CD8-positive, alpha-beta memory T cell (primary cell): ENCODE measurements around the gene RAD51B. TPM values are rescaled to one million over a fixed set of nuclear protein-coding genes. Genes with fewer than 3 reads are reported as not detected.
"Not testable (repeated sequence)": the region's sequence is repeated elsewhere in the genome, so short reads cannot be mapped to it uniquely, and the experiment has no call there.

ENCODE experiments used
- CTCF ChIA-PET: fragments of 350-600 bp; sonication (Branson Sonifier 250); formaldehyde crosslinking; loops from one replicate; lab custom pipeline; 2021; ENCODE audit warnings: antibody characterized with exemption; lab: Charles Lee
- POLR2A ChIA-PET: fragments of 350-600 bp; sonication (Branson Sonifier 250); formaldehyde crosslinking; loops from one replicate; lab custom pipeline; 2021; ENCODE audit warnings: antibody characterized with exemption; lab: Charles Lee
- DNase-seq, 5 donors: peaks; one replicate each; pipeline versions ENCODE4 v3.0.0 to v3.0.0-alpha.2; 2020 to 2022; ENCODE audit warnings: mixed read lengths in 1 of 5
- H3K27ac ChIP-seq: one replicate; pipeline ENCODE4 v1.7.0; 2013; ENCODE audit warnings: low read depth, mild to moderate bottlenecking, low read length, moderate library complexity
- H3K27me3 ChIP-seq: 2 replicates; pipeline ENCODE4 v1.7.0; 2013; ENCODE audit warnings: low read length, mild to moderate bottlenecking; ENCODE audit not compliant: insufficient read depth, poor library complexity, severe bottlenecking
- H3K36me3 ChIP-seq: 2 replicates; pipeline ENCODE4 v1.7.0; 2013; ENCODE audit warnings: mild to moderate bottlenecking, low read length, moderate library complexity; ENCODE audit not compliant: insufficient read depth
- H3K4me1 ChIP-seq: 2 replicates; pipeline ENCODE4 v1.7.0; 2013; ENCODE audit warnings: mild to moderate bottlenecking, low read length, moderate library complexity; ENCODE audit not compliant: insufficient read depth
- H3K4me3 ChIP-seq: 2 replicates; pipeline ENCODE4 v1.7.0; 2013; ENCODE audit warnings: mild to moderate bottlenecking, low read length
- H3K9me3 ChIP-seq: 2 replicates; pipeline ENCODE4 v1.7.0; 2013; ENCODE audit warnings: mild to moderate bottlenecking, low read length
- H3K27ac Mint-ChIP-seq, 8 donors: one replicate each; pipeline ENCODE4 v1.8.0; 2020 to 2021; ENCODE audit warnings: mixed read lengths in 8 of 8, mild to moderate bottlenecking in 6 of 8, inconsistent platforms in 3 of 8, moderate library complexity in 3 of 8
- H3K27me3 Mint-ChIP-seq, 2 donors: one replicate each; pipeline ENCODE4 v1.8.0; 2020 to 2021; ENCODE audit warnings: mixed read lengths in 2 of 2, mild to moderate bottlenecking in 1 of 2, moderate library complexity in 1 of 2
- H3K36me3 Mint-ChIP-seq, 3 donors: one replicate each; pipeline ENCODE4 v1.8.0; 2020 to 2021; ENCODE audit warnings: mixed read lengths in 3 of 3, inconsistent platforms in 1 of 3, mild to moderate bottlenecking in 1 of 3
- H3K4me1 Mint-ChIP-seq, 3 donors: one replicate each; pipeline ENCODE4 v1.8.0; 2020 to 2021; ENCODE audit warnings: mixed read lengths in 3 of 3, inconsistent platforms in 1 of 3, mild to moderate bottlenecking in 1 of 3
- H3K4me3 Mint-ChIP-seq, 7 donors: one replicate each; pipeline ENCODE4 v1.8.0; 2020 to 2021; ENCODE audit warnings: mixed read lengths in 7 of 7, mild to moderate bottlenecking in 6 of 7, moderate library complexity in 4 of 7, inconsistent platforms in 2 of 7
- H3K9me3 Mint-ChIP-seq, 5 donors: one replicate each; pipeline ENCODE4 v1.8.0; 2020 to 2022; ENCODE audit warnings: mixed read lengths in 5 of 5, mild to moderate bottlenecking in 3 of 5, moderate library complexity in 2 of 5, inconsistent platforms in 1 of 5
- polyA plus RNA-seq: library from polyadenylated mRNA; unstranded; fragments of 300-500 nt; fragmentation: Illumina TruSeq; gene quantifications from one replicate; pipeline ENCODE4 v1.2.3, GENCODE V29; 2021
- total RNA-seq, 2 experiments: library from RNA; stranded (reverse); gene quantifications; one replicate each; pipeline ENCODE4 v1.2.3, GENCODE V29; 2021

RAD51B gene
- total and polyA plus RNA-seq, 3 experiments from 2014 or later = 15.7 to 22.9 (median 17.4) TPM

DNA sequence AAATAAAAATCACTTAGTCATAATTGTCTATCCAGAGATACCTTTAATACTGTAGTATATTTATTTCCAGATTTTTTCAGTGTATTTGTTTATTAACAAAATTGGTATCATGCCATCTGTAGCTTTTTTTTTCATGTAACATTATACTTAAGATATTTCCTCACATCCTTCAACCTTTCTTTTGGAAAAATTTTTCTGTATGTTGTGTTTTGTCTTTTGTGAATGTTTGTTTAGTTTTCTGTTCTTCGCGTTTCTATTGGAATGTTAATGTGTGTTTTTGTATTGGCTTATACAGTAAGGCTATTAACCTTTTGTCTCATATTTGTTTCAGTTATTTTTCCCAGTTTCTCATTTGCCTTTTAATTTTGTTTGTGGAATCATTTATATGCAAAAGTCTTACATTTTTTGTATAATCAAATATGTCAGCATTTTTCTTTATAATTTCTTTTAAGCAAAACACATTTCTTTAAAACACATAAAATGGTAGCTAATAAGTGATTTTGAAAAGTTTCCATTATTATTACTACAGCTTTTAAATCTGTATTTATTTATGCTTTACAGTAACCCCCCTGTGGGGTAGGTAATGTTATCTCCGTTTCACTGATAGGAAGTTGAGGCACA lies 433.7 kb downstream of the RAD51B start:
- no peaks in the 10 kb centered on the region for H3K27me3 Mint-ChIP-seq
- Histone ChIP-seq H3K36me3 (no peaks in the 10 kb centered on the region), H3K4me3 (no peak overlapping the region), H3K9me3 (no peaks in the 10 kb centered on the region), H3K27me3 (no peaks in the 10 kb centered on the region), H3K27ac (no peak overlapping the region), H3K4me1 (peaks cover 29% of the 10 kb centered on the region)
- POLR2A ChIA-PET = interaction anchor here (0.8 kb wide), 1 partner anchor 529 kb away, joined by 3 read pairs; no protein-coding TSS in a partner anchor
- H3K9me3 Mint-ChIP-seq = no peaks in the 10 kb centered on the region
- H3K4me1 Mint-ChIP-seq = peaks cover 10 to 18% (median 13%) of the 10 kb centered on the region in 3 donors
- no peak for DNase-seq
- CTCF ChIA-PET = interaction anchor here (1.1 to 1.3 kb wide), 2 partner anchors 11 to 591 kb away, joined by 3 to 4 read pairs; no protein-coding TSS in a partner anchor
- no peak overlapping the region for H3K4me3 Mint-ChIP-seq
- H3K27ac Mint-ChIP-seq = peak overlapping the region in 1 of 8 donors; percentile 66
- H3K36me3 Mint-ChIP-seq = peaks cover 0 to under 1% (median 0%) of the 10 kb centered on the region in 3 donors

DNA sequence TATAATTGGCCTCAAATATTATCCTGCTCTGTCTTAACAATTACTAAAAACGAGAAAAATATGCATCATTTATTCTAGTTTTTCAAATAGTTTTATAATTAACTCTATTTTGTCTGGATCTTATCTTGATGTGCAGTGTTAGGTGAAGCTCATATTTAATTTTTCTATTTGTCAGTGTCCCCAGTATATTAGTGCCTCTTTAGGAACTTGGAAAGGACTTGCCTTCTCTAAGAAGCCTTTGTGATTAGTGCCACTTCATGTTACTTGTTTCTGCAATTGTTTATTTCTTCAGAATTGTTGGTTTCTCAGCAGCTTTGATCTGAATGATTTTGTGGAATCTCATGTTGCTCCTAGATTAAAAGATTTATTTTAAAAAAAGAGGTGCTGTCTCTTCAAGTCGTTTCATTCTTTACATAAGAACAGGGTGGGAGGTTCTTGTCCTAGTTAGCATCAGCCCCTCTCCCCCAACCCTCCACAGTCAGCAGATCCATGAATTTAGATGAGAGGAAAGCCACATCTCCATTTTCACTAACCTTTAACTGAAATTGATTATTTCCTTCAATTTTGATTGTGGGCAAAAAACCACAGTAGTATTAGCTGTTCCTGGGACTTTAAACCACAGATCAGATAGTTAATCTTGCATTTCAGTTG lies 434.4 kb downstream of the RAD51B start:
- Histone ChIP-seq H3K4me1 (peaks cover 28% of the 10 kb centered on the region), H3K27ac (no peak overlapping the region), H3K9me3 (no peaks in the 10 kb centered on the region), H3K4me3 (no peak overlapping the region), H3K36me3 (no peaks in the 10 kb centered on the region), H3K27me3 (no peaks in the 10 kb centered on the region)
- Mint-ChIP-seq H3K27me3 (no peaks in the 10 kb centered on the region), H3K9me3 (no peaks in the 10 kb centered on the region), H3K27ac (no peak overlapping the region), H3K36me3 (peaks cover 0 to 2% (median 0%) of the 10 kb centered on the region in 3 donors), H3K4me3 (no peak overlapping the region), H3K4me1 (peaks cover 8 to 12% (median 10%) of the 10 kb centered on the region in 3 donors)
- POLR2A ChIA-PET = interaction anchor here (0.8 kb wide), 1 partner anchor 529 kb away, joined by 3 read pairs; no protein-coding TSS in a partner anchor
- no peak for DNase-seq
- CTCF ChIA-PET = no interaction called here

DNA sequence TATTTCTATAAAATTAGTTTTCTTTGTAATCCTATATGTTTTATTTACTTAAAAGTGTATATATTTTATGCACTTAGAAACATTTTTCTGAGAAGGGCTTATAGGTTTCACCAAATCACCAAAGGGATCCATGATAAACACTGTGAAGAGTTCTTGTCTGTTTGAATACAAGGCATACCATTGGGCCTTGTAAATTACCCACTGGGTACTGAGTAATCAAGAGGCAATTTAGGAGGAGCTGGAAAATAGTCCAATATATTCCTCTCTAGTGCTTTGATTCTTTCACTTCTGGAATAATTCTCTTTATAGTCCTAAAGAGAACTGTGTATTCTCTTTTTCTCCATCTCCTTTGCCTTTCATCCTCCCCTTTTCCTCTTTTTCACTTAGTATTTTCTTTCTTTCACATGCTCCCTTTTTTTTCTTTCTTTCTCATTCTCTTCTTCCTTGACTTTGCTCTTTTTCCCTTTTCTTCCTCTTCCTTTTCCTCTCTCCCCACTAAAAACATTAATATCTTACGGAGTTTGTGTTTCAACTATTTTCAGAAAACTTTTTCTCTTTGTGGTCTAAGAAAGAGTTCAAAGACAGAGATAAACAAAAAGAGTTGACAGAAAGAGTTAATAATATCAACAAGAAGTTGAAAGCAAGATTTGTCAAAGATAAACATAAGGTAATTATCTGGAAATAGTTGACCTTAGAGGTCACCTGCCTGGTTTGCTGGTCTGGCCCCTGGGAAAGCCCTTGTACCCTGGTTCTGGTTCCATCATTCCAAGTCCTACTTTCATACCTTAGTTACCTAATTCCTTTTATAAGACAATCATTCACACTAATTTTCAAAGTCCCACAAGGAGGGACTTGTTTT lies 435.3 kb downstream of the RAD51B start:
- H3K36me3 Mint-ChIP-seq = peaks cover 0 to 2% (median 0%) of the 10 kb centered on the region in 3 donors
- peak overlapping the region in 1 of 8 donors; percentile 48 for H3K27ac Mint-ChIP-seq
- no peaks in the 10 kb centered on the region for H3K9me3 Mint-ChIP-seq
- no peaks in the 10 kb centered on the region for H3K9me3 ChIP-seq
- H3K36me3 ChIP-seq = no peaks in the 10 kb centered on the region
- peaks cover 8 to 17% (median 10%) of the 10 kb centered on the region in 3 donors for H3K4me1 Mint-ChIP-seq
- no peaks in the 10 kb centered on the region for H3K27me3 ChIP-seq
- H3K27me3 Mint-ChIP-seq = no peaks in the 10 kb centered on the region
- H3K4me3 Mint-ChIP-seq = no peak overlapping the region
- ChIA-PET POLR2A (no interaction called here), CTCF (no interaction called here)
- peaks cover 34% of the 10 kb centered on the region for H3K4me1 ChIP-seq
- DNase-seq = no peak
- H3K27ac ChIP-seq = no peak overlapping the region
- H3K4me3 ChIP-seq = no peak overlapping the region

DNA sequence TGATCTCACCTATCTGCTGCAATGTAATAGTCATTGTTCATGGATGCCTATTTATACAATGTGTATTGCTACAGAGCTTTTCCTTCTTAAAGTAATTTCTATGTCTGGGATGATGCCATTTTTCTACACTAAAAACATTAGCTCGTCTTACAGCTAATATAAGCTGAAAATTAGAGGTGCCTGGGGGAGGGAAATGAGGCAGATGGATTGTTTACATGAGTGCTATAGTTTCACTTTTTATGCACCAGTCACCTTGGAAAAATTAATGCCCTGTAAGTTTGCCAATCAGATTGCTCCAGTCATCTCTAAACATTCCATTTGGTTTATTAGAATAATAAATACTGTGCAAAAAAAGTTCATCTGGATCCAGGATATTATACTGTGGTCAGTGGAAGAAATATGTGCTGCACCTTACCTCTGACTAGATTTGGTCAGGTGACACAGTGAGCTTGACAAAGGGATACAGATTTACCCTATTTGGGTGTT lies 436.2 kb downstream of the RAD51B start:
- CTCF ChIA-PET = interaction anchor here (1.1 to 1.3 kb wide), 2 partner anchors 534 to 561 kb away, joined by 5 read pairs; no protein-coding TSS in a partner anchor
- Mint-ChIP-seq H3K27me3 (no peaks in the 10 kb centered on the region), H3K27ac (peak overlapping the region in 1 of 8 donors; percentile 39), H3K4me1 (peaks cover 14 to 25% (median 14%) of the 10 kb centered on the region in 3 donors), H3K36me3 (peaks cover 0 to 2% (median 0%) of the 10 kb centered on the region in 3 donors), H3K9me3 (no peaks in the 10 kb centered on the region), H3K4me3 (no peak overlapping the region)
- POLR2A ChIA-PET = no interaction called here
- no peaks in the 10 kb centered on the region for H3K27me3 ChIP-seq
- no peak for DNase-seq
- H3K4me1 ChIP-seq = peaks cover 41% of the 10 kb centered on the region
- H3K27ac ChIP-seq = no peak overlapping the region
- no peak overlapping the region for H3K4me3 ChIP-seq
- H3K9me3 ChIP-seq = no peaks in the 10 kb centered on the region
- H3K36me3 ChIP-seq = no peaks in the 10 kb centered on the region

DNA sequence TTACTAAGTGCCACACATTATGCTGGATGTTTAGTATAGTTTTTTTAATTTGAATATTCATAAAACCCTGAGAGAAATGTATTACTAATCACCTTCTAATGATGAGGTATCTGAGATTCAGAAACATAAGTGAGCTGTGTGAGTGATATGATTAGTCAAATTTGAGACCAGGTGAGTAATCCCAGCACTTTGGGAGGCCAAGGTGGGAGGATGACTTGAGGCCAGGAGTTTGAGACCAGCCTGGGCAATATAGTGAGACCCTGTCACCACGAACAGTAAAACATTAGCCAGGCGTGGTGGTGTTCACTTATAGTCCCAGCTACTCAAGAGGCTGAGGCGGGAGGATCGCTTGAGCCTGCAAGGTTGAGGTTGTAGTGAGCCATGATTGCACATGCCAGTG lies 438.4 kb downstream of the RAD51B start:
- Mint-ChIP-seq H3K36me3 (peaks cover 0 to 2% (median 0%) of the 10 kb centered on the region in 3 donors), H3K27me3 (no peaks in the 10 kb centered on the region), H3K27ac (no peak overlapping the region), H3K9me3 (no peaks in the 10 kb centered on the region), H3K4me3 (no peak overlapping the region), H3K4me1 (peaks cover 17 to 31% (median 21%) of the 10 kb centered on the region in 3 donors)
- H3K9me3 ChIP-seq = no peaks in the 10 kb centered on the region
- no peaks in the 10 kb centered on the region for H3K36me3 ChIP-seq
- no peak for DNase-seq
- H3K27me3 ChIP-seq = no peaks in the 10 kb centered on the region
- no peak overlapping the region for H3K4me3 ChIP-seq
- ChIA-PET CTCF (no interaction called here), POLR2A (no interaction called here)
- peaks cover 57% of the 10 kb centered on the region for H3K4me1 ChIP-seq
- H3K27ac ChIP-seq = no peak overlapping the region

DNA sequence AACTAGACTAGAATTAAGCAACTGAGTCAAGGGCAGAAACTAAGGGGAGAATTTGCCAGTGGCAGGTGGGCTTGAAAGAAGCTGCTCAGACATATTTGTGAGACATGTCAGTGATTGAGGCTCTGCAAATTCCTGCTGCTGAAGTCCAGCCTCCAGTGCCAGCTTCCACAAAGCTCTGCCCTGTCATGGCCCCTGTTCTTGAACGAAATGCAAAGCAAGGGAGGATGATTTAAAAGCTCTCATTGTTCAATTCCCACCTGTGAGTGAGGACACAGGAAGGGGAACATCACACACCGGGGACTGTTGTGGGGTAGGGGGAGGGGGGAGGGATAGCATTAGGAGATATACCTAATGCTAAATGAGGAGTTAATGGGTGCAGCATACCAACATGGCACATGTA lies 439.4 kb downstream of the RAD51B start:
- H3K4me3 Mint-ChIP-seq, H3K27ac Mint-ChIP-seq, H3K9me3 Mint-ChIP-seq, H3K27me3 ChIP-seq, H3K4me3 ChIP-seq, H3K9me3 ChIP-seq, DNase-seq, POLR2A ChIA-PET, H3K36me3 ChIP-seq, H3K27me3 Mint-ChIP-seq, H3K27ac ChIP-seq, H3K36me3 Mint-ChIP-seq: not testable (repeated sequence)
- H3K4me1 ChIP-seq = peaks cover 64% of the 10 kb centered on the region
- CTCF ChIA-PET = interaction anchor here (0.9 to 1.7 kb wide), 2 partner anchors 307 to 531 kb away, joined by 3 to 5 read pairs; no protein-coding TSS in a partner anchor
- peaks cover 17 to 31% (median 21%) of the 10 kb centered on the region in 3 donors for H3K4me1 Mint-ChIP-seq

DNA sequence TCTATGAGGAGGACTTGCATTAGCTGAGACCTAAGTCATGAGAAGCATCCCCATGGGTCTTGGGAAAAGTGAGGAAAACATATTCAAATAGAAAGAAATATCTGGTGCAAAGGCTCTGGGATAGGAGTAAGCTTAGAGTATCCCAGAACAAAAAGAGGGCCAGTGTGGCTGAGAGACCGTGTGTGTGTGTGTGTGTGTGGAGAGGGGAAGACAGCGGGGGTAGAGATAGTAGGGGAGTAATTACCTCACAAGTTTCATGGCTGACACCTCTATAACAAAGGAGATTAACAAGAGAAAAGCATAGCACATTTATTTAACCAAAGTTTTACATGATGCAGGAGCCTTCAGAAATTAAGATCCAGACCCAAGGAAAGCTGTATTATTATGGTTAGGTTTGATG lies 440.5 kb downstream of the RAD51B start:
- H3K27me3 ChIP-seq = no peaks in the 10 kb centered on the region
- ChIA-PET CTCF (interaction anchor here (0.8 to 1.7 kb wide), 3 partner anchors 247 to 557 kb away, joined by 3 to 5 read pairs (median 4); no protein-coding TSS in a partner anchor), POLR2A (interaction anchor here (0.6 kb wide), 1 partner anchor 372 kb away, joined by 3 read pairs; no protein-coding TSS in a partner anchor)
- H3K27ac Mint-ChIP-seq = no peak overlapping the region
- H3K9me3 ChIP-seq = no peaks in the 10 kb centered on the region
- H3K36me3 Mint-ChIP-seq = peaks cover 0 to 2% (median 0%) of the 10 kb centered on the region in 3 donors
- H3K4me3 Mint-ChIP-seq = no peak overlapping the region
- no peaks in the 10 kb centered on the region for H3K9me3 Mint-ChIP-seq
- peaks cover 17 to 31% (median 19%) of the 10 kb centered on the region in 3 donors for H3K4me1 Mint-ChIP-seq
- DNase-seq = no peak
- H3K4me1 ChIP-seq = peaks cover 61% of the 10 kb centered on the region
- H3K4me3 ChIP-seq = no peak overlapping the region
- no peaks in the 10 kb centered on the region for H3K36me3 ChIP-seq
- H3K27me3 Mint-ChIP-seq = no peaks in the 10 kb centered on the region
- H3K27ac ChIP-seq = no peak overlapping the region
